RCC 7860 (cell line): ENCODE data around the gene FADS6.

Experiments used
- DNase-seq: peaks from one replicate; pipeline ENCODE4 v3.0.0-alpha.2; 2015; ENCODE audit warnings: low spot score
- FAIRE-seq: peaks from 2 replicates; lab custom pipeline; 2012; peaks lifted over from hg19 to GRCh38; lab: Jason Lieb, UNC

The FADS6 gene

GRCh38 chr17:74892974-74893911 is at the start of gene FADS6:
FADS6 (minus strand) TSS chr17:74893633; CDS start chr17:74893595, 38 bp downstream.
- FAIRE-seq (no peak), DNase-seq (no peak)

- FAIRE-seq, result no peak
- no peak for DNase-seq
Measured at GRCh38 chr17:74941128-74941725, 47.8 kb upstream of the FADS6 start.

- FAIRE-seq (no peak), DNase-seq (no peak)
Measured at GRCh38 chr17:74939534-74939933, 46.1 kb upstream of the FADS6 start.

DNA sequence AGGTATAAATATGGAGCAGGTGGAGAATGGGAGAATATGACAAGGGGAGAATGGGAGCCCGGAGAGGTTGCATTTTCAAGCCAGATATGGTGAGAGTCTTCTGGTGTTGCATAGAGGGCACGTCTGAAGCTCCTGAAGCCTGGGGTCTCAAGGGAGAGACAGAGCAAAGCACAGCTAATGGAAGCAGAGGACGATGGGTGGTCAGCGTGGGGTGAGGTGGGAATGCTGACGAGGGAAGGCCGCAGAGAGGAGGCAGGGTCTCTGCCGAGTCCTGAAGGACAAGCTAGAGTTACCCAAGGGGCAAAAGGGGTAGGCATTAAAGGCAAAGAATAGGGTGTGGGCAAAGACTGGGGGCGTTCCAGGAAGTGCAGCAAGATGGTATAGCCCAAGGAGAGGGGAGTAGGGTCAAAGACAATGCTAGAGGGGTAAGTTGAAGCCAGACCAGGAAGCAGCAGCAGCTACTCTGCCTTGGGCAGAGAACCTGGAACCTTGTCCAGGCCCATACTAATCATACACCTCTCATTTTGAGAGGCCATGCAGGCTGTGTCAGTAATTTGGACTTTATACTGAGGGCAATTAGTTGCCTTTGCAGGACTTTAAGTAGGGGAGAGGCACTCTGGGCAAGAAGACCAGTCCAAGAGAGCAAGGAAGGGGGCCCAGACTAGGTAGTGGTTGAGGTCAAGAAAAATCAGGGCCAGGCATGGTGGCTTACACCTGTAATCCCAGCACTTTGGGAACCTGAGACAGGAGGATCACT is 44.9 kb upstream of the FADS6 start:
- FAIRE-seq, result no peak

DNA sequence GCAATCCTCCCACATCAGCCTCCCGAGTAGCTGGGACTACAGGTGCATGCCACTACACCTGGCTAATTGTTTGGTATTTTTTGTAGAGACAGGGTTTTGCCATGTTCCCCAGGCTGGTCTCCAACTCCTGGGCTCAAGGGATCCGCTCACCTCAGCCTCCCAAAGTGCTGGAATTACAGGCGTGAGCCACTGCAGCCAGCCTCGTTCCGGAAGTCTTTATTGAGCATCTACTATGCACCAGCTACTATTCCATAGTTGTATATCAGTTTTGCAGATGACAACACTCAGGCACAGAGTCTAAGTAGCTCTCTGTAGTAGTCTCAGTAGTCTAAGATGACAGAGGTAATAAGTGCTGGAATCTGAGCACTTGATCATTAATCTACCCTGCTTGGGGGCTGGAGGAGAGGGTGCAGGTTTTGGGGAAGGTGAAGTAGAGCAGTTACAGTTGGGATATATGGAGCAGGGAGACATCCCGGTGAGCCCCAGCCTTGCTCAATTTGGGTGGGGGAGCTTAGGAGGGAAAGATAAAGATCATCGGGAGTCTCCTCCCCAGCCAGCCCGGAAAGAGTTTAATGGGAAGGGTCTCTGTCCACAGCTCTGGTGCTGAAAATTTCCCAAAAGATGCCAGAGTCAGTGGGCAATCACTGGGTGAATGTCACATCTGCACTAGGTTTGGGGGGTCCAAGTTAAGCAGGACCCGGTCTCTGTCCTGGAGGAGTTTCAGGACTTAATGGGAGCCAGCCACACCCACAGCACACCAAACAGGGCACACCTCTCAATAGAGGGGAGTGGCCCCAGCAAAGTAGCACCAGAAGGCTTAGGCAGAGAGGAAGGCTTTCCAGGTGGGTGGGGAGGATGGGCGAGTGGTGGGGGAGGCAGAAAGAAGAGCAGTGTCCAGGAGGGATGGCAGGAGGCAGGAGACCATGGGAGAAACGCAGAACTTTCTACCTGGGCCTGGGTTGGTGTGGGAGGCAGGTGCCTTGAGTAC is 43.9 kb upstream of the FADS6 start:
- FAIRE-seq, result no peak

More for the DNA sequence above, 44.9 kb upstream of the FADS6 start:
- no peak for DNase-seq

GRCh38 chr17:74936470-74936799 is 43.0 kb upstream of the FADS6 start:
- FAIRE-seq, result no peak
- no peak for DNase-seq

More for the DNA sequence above, 43.9 kb upstream of the FADS6 start:
- no peak for DNase-seq

- FAIRE-seq (no peak), DNase-seq (no peak)
Measured at GRCh38 chr17:74935585-74936469, 42.4 kb upstream of the FADS6 start, which contains the start of gene OTOP3. OTOP3 (plus strand) TSS chr17:74935898; CDS start chr17:74935922, 24 bp downstream.

- no peak for DNase-seq
- FAIRE-seq, result no peak
Measured at GRCh38 chr17:74935048-74935447, 41.6 kb upstream of the FADS6 start.

DNA sequence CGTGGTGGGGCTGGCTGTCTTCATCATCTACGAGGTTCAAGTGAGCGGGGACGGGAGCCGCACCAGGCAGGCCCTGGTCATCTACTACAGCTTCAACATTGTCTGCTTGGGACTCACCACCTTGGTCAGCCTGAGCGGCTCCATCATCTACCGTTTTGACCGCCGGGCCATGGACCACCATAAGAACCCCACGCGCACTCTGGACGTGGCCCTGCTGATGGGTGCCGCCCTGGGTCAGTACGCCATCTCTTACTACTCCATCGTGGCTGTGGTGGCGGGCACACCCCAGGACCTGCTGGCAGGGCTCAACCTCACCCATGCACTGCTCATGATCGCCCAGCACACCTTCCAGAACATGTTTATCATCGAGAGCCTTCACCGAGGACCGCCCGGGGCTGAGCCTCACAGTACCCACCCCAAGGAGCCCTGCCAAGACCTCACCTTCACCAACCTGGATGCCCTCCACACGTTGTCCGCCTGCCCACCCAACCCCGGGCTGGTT is 37.2 kb upstream of the FADS6 start:
- FAIRE-seq (no peak), DNase-seq (no peak)

DNA sequence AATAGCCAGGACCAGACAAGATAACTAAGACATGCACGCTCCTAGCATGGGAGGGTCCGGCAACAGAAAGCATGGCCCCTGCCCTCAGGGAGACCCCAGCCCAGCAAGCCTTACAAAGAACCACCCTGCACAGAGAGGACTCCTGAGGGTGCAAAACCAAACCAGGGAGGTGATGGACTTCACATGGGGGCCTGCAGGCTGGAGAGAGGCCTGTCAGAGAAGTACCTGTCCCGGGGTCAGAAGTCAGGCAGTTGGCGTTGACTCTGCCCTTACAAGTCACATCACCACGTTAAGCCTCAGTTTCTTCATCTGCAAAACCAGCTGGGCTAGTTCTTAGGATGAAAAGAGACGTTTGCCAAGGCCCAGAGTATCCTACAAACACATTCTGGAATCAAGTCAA is 35.4 kb upstream of the FADS6 start:
- FAIRE-seq (no peak), DNase-seq (no peak)

GRCh38 chr17:74925242-74925641 is 31.8 kb upstream of the FADS6 start:
- DNase-seq (no peak), FAIRE-seq (no peak)

GRCh38 chr17:74924250-74924948 is 31.0 kb upstream of the FADS6 start, which contains the start of gene OTOP2:
OTOP2 (plus strand) TSS chr17:74924273; CDS start chr17:74924633, 360 bp downstream.
- FAIRE-seq, result no peak
- no peak for DNase-seq

- FAIRE-seq (no peak), DNase-seq (no peak)
Measured at GRCh38 chr17:74923538-74924249, 30.3 kb upstream of the FADS6 start.

- no peak for DNase-seq
- no peak for FAIRE-seq
Measured at GRCh38 chr17:74922694-74923537, 29.5 kb upstream of the FADS6 start, which contains the start of gene USH1G. USH1G (minus strand) TSS chr17:74923255; CDS start chr17:74923073, 182 bp downstream.

- no peak for FAIRE-seq
Measured at GRCh38 chr17:74922172-74922571, 28.7 kb upstream of the FADS6 start.

DNA sequence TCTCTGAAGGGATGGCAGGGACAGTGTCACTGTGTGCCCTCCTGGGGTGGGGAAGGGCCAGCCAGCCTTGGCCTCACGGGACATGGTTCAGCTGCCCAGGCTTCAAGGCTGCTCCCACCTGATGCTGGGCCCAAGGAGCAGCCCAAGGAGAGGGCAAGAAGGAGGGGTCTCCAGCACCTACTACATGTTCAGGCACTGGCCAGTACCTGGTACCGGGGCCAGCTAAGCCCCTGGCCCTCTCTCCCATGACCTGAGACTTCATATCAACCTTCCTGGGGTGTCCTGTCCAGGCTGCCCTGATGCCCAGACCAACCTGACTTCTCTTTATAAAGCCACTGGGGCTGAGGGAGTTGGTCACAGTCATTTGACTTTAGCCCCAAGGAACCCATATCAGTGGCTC is 28.3 kb upstream of the FADS6 start:
- no peak for FAIRE-seq
- DNase-seq, result no peak

More at GRCh38 chr17:74922172-74922571, 28.7 kb upstream of the FADS6 start:
- no peak for DNase-seq
